T-helper 2 cell treated with Interferon-gamma antibody and Interleukin-4, amounts not matched to agents 5 μg/mL and 100 μg/mL, for 36 hours (primary cell): ENCODE measurements around the gene DST.
"Not testable (repeated sequence)": the region's sequence is repeated elsewhere in the genome, so short reads cannot be mapped to it uniquely, and the experiment has no call there.

ENCODE experiments used
- DNase-seq: peaks from one replicate; pipeline ENCODE4 v3.0.0; 2021; ENCODE audit warnings: low spot score
- H3K27ac Mint-ChIP-seq: one replicate; pipeline ENCODE4 v1.8.0; 2021; ENCODE audit warnings: mild to moderate bottlenecking, mixed read lengths
- H3K27me3 Mint-ChIP-seq: one replicate; pipeline ENCODE4 v1.8.0; 2021; ENCODE audit warnings: low read depth, mixed read lengths
- H3K36me3 Mint-ChIP-seq: one replicate; pipeline ENCODE4 v1.8.0; 2021; ENCODE audit warnings: low read depth, mixed read lengths
- H3K4me1 Mint-ChIP-seq: one replicate; pipeline ENCODE4 v1.8.0; 2021; ENCODE audit warnings: low read depth, mixed read lengths
- H3K4me3 Mint-ChIP-seq: one replicate; pipeline ENCODE4 v1.8.0; 2022; ENCODE audit warnings: mild to moderate bottlenecking, moderate library complexity, mixed read lengths
- H3K9me3 Mint-ChIP-seq: one replicate; pipeline ENCODE4 v1.8.0; 2021; ENCODE audit warnings: mixed read lengths

DST gene

DNA sequence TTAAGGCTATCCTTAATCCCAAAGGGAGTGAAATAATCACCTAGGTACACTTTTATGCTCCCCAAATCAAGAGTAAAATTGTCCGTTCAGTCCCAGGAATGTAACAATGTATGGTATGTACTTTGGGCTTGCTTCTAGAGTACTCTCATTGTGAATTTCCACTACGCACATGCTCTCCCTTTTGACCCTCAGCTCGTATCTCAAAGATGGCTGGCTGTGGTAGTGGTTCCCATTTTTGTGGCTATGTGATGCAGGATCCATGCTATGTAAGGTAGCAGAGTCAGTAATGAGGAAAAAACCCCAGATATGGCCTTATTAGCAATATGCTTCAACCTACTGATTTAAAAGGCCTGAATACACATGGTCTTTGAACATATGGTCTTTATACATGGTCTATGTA lies 133.7 kb downstream of the DST start:
- Mint-ChIP-seq H3K4me3 (no peak overlapping the region), H3K36me3 (no peaks in the 10 kb centered on the region), H3K27me3 (no peaks in the 10 kb centered on the region), H3K27ac (no peak overlapping the region), H3K9me3 (no peaks in the 10 kb centered on the region), H3K4me1 (no peaks in the 10 kb centered on the region)
- DNase-seq = no peak

GRCh38 chr6:56507517-56507916 lies 135.2 kb downstream of the DST start:
- H3K36me3 Mint-ChIP-seq = no peaks in the 10 kb centered on the region
- no peaks in the 10 kb centered on the region for H3K4me1 Mint-ChIP-seq
- no peak overlapping the region for H3K4me3 Mint-ChIP-seq
- no peaks in the 10 kb centered on the region for H3K9me3 Mint-ChIP-seq
- H3K27me3 Mint-ChIP-seq = no peaks in the 10 kb centered on the region
- DNase-seq = no peak
- H3K27ac Mint-ChIP-seq = no peak overlapping the region

- Mint-ChIP-seq H3K9me3 (no peaks in the 10 kb centered on the region), H3K27me3 (no peaks in the 10 kb centered on the region), H3K27ac (no peak overlapping the region), H3K4me3 (no peak overlapping the region), H3K4me1 (no peaks in the 10 kb centered on the region), H3K36me3 (no peaks in the 10 kb centered on the region)
- DNase-seq = no peak
These were observed 137.0 kb downstream of the DST start for GRCh38 chr6:56505512-56506260.

- H3K27me3 Mint-ChIP-seq = no peaks in the 10 kb centered on the region
- no peak for DNase-seq
- no peak overlapping the region for H3K27ac Mint-ChIP-seq
- no peaks in the 10 kb centered on the region for H3K9me3 Mint-ChIP-seq
- no peaks in the 10 kb centered on the region for H3K4me1 Mint-ChIP-seq
- no peak overlapping the region for H3K4me3 Mint-ChIP-seq
- H3K36me3 Mint-ChIP-seq = no peaks in the 10 kb centered on the region
These were observed 140.7 kb downstream of the DST start for GRCh38 chr6:56501993-56502392.

DNA sequence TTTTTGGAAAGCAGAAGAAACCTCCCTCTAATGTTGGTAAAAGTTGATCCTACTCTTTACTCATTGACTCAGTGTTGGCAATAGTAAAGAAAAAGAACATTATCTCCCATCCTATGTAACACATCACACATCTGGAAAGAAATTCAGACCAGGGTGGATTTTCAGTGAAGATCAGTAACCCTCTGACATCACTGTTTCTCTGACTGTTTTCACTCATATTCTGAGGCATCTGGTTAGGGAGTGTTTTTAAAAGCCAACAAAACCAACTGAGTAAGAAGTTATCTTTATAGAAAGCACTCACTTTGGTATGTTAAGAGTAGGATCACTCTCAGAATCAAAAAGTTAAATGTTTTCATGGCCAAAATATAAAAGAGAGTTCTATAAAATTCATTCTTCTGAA lies 143.6 kb downstream of the DST start:
- H3K27me3 Mint-ChIP-seq = no peaks in the 10 kb centered on the region
- DNase-seq = no peak
- H3K36me3 Mint-ChIP-seq = no peaks in the 10 kb centered on the region
- H3K4me1 Mint-ChIP-seq = no peaks in the 10 kb centered on the region
- no peaks in the 10 kb centered on the region for H3K9me3 Mint-ChIP-seq
- no peak overlapping the region for H3K4me3 Mint-ChIP-seq
- H3K27ac Mint-ChIP-seq = no peak overlapping the region

- Mint-ChIP-seq H3K27me3 (no peaks in the 10 kb centered on the region), H3K9me3 (no peaks in the 10 kb centered on the region), H3K36me3 (no peaks in the 10 kb centered on the region), H3K27ac (no peak overlapping the region), H3K4me3 (no peak overlapping the region), H3K4me1 (no peaks in the 10 kb centered on the region)
- no peak for DNase-seq
These were observed 145.0 kb downstream of the DST start for GRCh38 chr6:56497691-56498090.

- Mint-ChIP-seq H3K4me1 (no peaks in the 10 kb centered on the region), H3K9me3 (no peaks in the 10 kb centered on the region), H3K36me3 (no peaks in the 10 kb centered on the region), H3K4me3 (no peak overlapping the region), H3K27me3 (no peaks in the 10 kb centered on the region), H3K27ac (no peak overlapping the region)
- DNase-seq = no peak
These were observed 145.4 kb downstream of the DST start for GRCh38 chr6:56497240-56497639.

- DNase-seq, H3K36me3 Mint-ChIP-seq, H3K4me1 Mint-ChIP-seq, H3K9me3 Mint-ChIP-seq, H3K27ac Mint-ChIP-seq, H3K4me3 Mint-ChIP-seq, H3K27me3 Mint-ChIP-seq: not testable (repeated sequence)
These were observed 146.0 kb downstream of the DST start for GRCh38 chr6:56496650-56497049.

DNA sequence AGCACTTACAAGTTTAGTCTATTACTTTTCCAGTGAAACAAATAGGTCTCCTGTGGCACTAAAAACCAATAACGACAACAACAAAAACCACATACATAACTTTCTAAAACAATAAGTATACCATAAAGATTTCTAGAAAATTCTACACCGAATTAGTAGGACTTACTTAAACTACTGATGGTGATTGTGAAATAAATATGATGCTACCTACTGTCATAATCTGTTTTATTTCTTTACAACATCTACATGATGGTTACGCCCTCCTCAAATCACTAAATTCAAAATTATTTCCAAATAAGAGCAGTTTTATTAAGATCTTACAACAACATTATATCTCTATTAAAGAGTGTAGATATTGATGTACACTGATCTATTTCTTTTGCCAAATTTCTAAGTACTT lies 147.0 kb downstream of the DST start:
- Mint-ChIP-seq H3K27me3 (no peaks in the 10 kb centered on the region), H3K9me3 (no peaks in the 10 kb centered on the region), H3K27ac (no peak overlapping the region), H3K4me1 (no peaks in the 10 kb centered on the region), H3K36me3 (no peaks in the 10 kb centered on the region), H3K4me3 (no peak overlapping the region)
- no peak for DNase-seq

DNA sequence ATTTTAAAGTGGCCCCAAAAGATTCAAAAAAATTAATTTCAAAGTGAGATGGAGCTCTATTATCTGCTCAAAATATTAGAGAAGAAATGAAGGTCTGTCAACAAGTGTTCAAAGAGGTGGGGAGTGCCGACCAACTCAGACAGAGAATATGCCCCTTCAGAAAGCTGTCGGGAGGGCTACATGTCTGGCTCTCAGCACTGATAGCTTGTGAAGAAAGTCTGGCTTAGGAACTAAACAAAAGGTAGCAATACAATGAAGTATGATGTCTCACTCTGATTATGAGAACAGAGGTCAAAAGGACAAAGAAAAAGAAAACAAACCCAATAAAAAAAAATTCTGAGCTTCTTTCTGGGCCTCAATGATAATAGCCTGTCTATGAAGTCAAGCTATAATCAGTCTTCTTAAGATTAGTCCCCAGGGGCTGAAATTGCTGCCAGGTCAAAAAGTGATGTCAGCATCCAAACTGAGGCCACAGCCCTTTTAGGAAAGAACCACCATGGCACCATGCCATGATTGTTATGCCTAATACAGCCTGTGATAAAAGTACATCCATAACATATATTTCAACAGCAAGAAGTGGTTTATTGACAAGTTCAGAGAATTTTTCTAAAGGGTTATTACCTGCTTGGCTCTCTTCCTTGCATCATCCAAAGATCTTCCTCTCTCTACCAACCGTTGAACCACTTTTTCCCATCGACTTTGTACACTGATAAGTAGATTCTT lies 150.9 kb downstream of the DST start:
- H3K4me3 Mint-ChIP-seq = no peak overlapping the region
- H3K36me3 Mint-ChIP-seq = no peaks in the 10 kb centered on the region
- DNase-seq = no peak
- no peak overlapping the region for H3K27ac Mint-ChIP-seq
- no peaks in the 10 kb centered on the region for H3K27me3 Mint-ChIP-seq
- H3K9me3 Mint-ChIP-seq = no peaks in the 10 kb centered on the region
- H3K4me1 Mint-ChIP-seq = no peaks in the 10 kb centered on the region

DNA sequence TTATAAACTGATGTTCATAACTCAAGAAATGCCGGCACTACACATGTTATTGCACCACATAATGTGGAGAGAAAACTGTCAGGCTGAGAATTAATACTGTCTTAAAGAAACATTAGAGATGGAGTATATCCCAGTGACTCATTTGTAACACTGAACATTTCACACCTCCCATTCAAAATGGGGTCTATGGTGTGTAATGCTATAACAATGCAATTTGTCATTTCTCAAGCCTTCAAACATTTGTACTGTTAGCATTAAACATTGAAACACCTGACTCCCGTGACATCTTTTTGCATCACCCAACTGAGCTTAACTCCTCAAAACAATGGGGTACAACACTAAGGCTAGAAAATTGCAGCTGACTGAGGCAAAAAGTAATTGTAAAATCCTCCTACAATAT lies 151.7 kb downstream of the DST start:
- no peak for DNase-seq
- no peak overlapping the region for H3K27ac Mint-ChIP-seq
- no peak overlapping the region for H3K4me3 Mint-ChIP-seq
- H3K9me3 Mint-ChIP-seq = no peaks in the 10 kb centered on the region
- H3K36me3 Mint-ChIP-seq = no peaks in the 10 kb centered on the region
- no peaks in the 10 kb centered on the region for H3K4me1 Mint-ChIP-seq
- no peaks in the 10 kb centered on the region for H3K27me3 Mint-ChIP-seq

DNA sequence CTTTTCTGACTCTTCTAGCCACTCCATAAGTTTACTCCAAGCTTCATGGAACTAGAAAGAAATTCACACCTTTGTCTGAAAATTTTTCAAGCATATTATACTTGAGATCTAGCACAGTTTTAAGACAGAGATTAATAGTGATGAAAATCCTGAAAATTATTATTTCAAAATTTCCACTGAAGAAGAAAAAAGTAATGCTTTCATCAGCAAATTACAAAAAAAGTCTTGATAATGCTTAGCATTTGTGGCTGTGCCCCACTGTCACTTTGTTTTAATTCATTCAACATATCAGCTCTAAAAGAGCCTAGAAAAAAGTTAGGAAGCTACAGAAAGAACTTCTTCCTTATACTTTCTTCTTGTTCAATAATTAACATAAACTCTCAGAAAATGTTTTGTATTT lies 153.1 kb downstream of the DST start:
- Mint-ChIP-seq H3K27ac (no peak overlapping the region), H3K36me3 (no peaks in the 10 kb centered on the region), H3K27me3 (no peaks in the 10 kb centered on the region), H3K4me1 (no peaks in the 10 kb centered on the region), H3K4me3 (no peak overlapping the region), H3K9me3 (no peaks in the 10 kb centered on the region)
- no peak for DNase-seq

DNA sequence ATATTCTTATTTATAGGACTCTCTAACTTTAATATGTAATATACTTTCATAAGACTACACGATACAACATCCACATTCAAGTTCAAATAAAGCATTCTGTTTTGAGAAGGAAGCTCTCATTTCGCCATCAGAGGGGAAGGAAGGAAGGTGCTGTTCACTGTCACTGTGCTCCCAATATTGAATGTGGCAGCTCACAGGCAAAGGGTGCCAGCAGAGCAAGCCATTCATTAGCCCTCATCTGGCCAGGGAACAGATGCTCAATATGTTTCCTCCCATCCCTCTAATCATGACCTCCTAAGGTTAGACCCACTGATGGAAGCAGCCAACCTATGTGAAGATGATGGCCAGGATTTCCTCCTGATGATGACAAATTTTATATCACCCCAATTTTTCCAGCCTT lies 154.4 kb downstream of the DST start:
- H3K36me3 Mint-ChIP-seq = no peaks in the 10 kb centered on the region
- no peaks in the 10 kb centered on the region for H3K4me1 Mint-ChIP-seq
- no peak overlapping the region for H3K4me3 Mint-ChIP-seq
- H3K9me3 Mint-ChIP-seq = no peaks in the 10 kb centered on the region
- no peak overlapping the region for H3K27ac Mint-ChIP-seq
- H3K27me3 Mint-ChIP-seq = no peaks in the 10 kb centered on the region
- no peak for DNase-seq

DNA sequence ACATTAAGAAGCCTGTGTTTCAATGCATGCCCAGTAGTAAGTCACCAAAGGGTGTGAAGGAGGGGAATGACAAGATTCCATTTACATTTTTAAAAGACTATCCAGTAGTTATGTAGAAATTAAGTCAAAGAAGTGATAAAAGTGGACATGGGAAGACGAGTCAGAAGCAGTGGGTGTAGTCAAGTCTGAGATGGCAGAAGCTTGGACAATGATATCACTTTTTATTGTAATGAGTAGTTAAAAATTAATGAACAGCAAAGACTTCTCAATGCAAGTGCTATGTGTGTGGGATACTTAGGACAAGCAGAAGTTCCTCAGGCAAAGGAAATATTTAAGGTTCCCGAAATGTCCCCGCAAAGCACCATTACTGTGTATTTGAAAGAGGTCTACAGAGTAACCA lies 156.0 kb downstream of the DST start:
- Mint-ChIP-seq H3K4me3 (no peak overlapping the region), H3K4me1 (no peaks in the 10 kb centered on the region), H3K9me3 (no peaks in the 10 kb centered on the region), H3K27ac (no peak overlapping the region), H3K36me3 (no peaks in the 10 kb centered on the region), H3K27me3 (no peaks in the 10 kb centered on the region)
- DNase-seq = no peak

DNA sequence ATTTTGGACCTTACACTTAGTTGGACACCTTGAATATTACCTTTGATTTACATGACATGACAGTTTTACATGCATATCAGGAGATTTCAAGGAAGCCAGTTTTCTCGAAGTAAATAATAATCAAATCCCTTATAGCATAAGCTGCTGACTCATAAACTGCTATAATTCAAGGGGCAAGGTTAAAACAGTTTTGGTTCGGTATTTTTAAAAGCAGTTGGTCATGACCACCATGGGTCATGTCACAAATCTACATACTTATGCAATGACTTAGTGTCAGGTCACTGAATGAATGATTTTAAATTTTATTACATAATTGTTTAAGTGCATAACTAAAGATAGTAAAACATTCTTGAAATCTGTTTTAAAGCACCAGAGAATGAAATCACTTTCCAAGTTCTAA lies 158.0 kb downstream of the DST start:
- no peak for DNase-seq
- no peak overlapping the region for H3K27ac Mint-ChIP-seq
- H3K36me3 Mint-ChIP-seq = no peaks in the 10 kb centered on the region
- no peak overlapping the region for H3K4me3 Mint-ChIP-seq
- no peaks in the 10 kb centered on the region for H3K9me3 Mint-ChIP-seq
- no peaks in the 10 kb centered on the region for H3K4me1 Mint-ChIP-seq
- H3K27me3 Mint-ChIP-seq = no peaks in the 10 kb centered on the region
